Spleen (tissue), 7 donors: ENCODE measurements around the gene TBC1D25.

Source experiments
- POLR2A ChIP-seq, 3 donors: fragments of 450-650 bp; IDR thresholded peaks; one replicate each; pipeline ENCODE4 v1.5.1; 2017; ENCODE audit warnings: antibody characterized with exemption in 3 of 3, mild to moderate bottlenecking in 1 of 3
- TF ChIP-seq, protein P1 (sequence below), 11 experiments: fragments of 200-600 bp in 7 of 11; fragments of 450-650 bp in 4 of 11; sonication (generic) in 4 of 11; IDR thresholded peaks in 8 of 11; conservative IDR thresholded peaks in 3 of 11; 1 replicate in 7 of 11; 2 replicates in 4 of 11; pipeline versions ENCODE4 v1.4.0 to v1.8.0; 2016 to 2021; ENCODE audit warnings: antibody characterized with exemption in 11 of 11, inconsistent platforms in 4 of 11, mild to moderate bottlenecking in 1 of 11
- donor health status: DM: no; HTN: no; CAD: no; lungs with moderate emphysema.
- donor health status: DM: no; HTN: no; CAD: no.
- donor health status: DM: no; HTN: no; CAD: no.

DNA sequence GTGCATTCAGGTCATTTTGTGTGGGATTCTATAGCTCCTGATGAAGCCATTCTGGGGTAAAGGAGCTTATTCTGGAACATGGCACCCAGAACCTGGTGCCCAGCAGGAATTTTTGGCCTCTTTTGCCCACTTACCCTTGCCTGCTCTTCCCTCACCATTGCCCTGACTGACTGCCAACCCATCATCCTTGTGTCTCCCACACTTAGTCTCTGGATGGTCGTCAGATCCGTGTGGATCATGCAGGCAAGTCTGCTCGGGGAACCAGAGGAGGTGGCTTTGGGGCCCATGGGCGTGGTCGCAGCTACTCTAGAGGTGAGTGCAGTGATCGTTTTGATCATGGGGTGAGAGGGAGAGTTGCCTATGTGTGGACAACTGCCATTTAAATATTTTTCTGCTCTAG, 36.6 kb downstream of the TBC1D25 start:
- TF ChIP-seq, protein P1, sequence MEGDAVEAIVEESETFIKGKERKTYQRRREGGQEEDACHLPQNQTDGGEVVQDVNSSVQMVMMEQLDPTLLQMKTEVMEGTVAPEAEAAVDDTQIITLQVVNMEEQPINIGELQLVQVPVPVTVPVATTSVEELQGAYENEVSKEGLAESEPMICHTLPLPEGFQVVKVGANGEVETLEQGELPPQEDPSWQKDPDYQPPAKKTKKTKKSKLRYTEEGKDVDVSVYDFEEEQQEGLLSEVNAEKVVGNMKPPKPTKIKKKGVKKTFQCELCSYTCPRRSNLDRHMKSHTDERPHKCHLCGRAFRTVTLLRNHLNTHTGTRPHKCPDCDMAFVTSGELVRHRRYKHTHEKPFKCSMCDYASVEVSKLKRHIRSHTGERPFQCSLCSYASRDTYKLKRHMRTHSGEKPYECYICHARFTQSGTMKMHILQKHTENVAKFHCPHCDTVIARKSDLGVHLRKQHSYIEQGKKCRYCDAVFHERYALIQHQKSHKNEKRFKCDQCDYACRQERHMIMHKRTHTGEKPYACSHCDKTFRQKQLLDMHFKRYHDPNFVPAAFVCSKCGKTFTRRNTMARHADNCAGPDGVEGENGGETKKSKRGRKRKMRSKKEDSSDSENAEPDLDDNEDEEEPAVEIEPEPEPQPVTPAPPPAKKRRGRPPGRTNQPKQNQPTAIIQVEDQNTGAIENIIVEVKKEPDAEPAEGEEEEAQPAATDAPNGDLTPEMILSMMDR (IDR thresholded peaks at IDR 0.05 in 8 of 11, conservative IDR thresholded peaks at IDR 0.05 in 3 of 11): no peak
- TF ChIP-seq POLR2A (IDR thresholded peaks at IDR 0.05): no peak
